Muscle layer of colon (tissue), 2 donors: ENCODE results near the gene HDAC8.
"Not testable (repeated sequence)": the region's sequence is repeated elsewhere in the genome, so short reads cannot be mapped to it uniquely, and the experiment has no call there.

Experiments used
- H3K27ac ChIP-seq: one replicate; pipeline ENCODE4 v1.7.0; 2013; ENCODE audit warnings: low read depth, mild to moderate bottlenecking, low read length, moderate library complexity
- H3K27me3 ChIP-seq, 2 donors: one replicate each; pipeline ENCODE4 v1.7.0; 2013; ENCODE audit warnings: low read length in 2 of 2, mild to moderate bottlenecking in 2 of 2; ENCODE audit not compliant: insufficient read depth in 2 of 2, control insufficient read depth in 1 of 2
- H3K36me3 ChIP-seq: one replicate; pipeline ENCODE4 v1.7.0; 2013; ENCODE audit warnings: mild to moderate bottlenecking, low read length; ENCODE audit not compliant: insufficient read depth
- H3K4me1 ChIP-seq: one replicate; pipeline ENCODE4 v1.7.0; 2013; ENCODE audit warnings: mild to moderate bottlenecking, low read length; ENCODE audit not compliant: insufficient read depth
- H3K4me3 ChIP-seq, 2 donors: one replicate each; pipeline ENCODE4 v1.7.0; 2013; ENCODE audit warnings: low read length in 2 of 2, low read depth in 1 of 2, mild to moderate bottlenecking in 1 of 2, moderate library complexity in 1 of 2
- H3K9ac ChIP-seq: one replicate; pipeline ENCODE4 v1.7.0; 2013; ENCODE audit warnings: low read length
- H3K9me3 ChIP-seq: one replicate; pipeline ENCODE4 v1.7.0; 2013; ENCODE audit warnings: mild to moderate bottlenecking, low read length
- donor health status: abdominal sarcoma.
- donor health status: Adenocarcinoma of cecum.

HDAC8 gene

GRCh38 chrX:72526534-72527508, 45.8 kb downstream of the HDAC8 start:
- Histone ChIP-seq H3K36me3 (no peaks in the 10 kb centered on the region), H3K9me3 (no peaks in the 10 kb centered on the region), H3K4me3 (no peak overlapping the region), H3K27me3 (no peaks in the 10 kb centered on the region), H3K27ac (no peak overlapping the region), H3K4me1 (no peaks in the 10 kb centered on the region), H3K9ac (no peak overlapping the region)

GRCh38 chrX:72498782-72499181, 73.9 kb downstream of the HDAC8 start:
- H3K36me3 ChIP-seq, result no peaks in the 10 kb centered on the region
- H3K27ac ChIP-seq, result no peak overlapping the region
- no peaks in the 10 kb centered on the region for H3K9me3 ChIP-seq
- H3K27me3 ChIP-seq, result no peaks in the 10 kb centered on the region
- no peak overlapping the region for H3K4me3 ChIP-seq
- H3K4me1 ChIP-seq, result peaks cover 8% of the 10 kb centered on the region
- no peak overlapping the region for H3K9ac ChIP-seq

- Histone ChIP-seq H3K4me1 (peaks cover 8% of the 10 kb centered on the region), H3K4me3 (no peak overlapping the region), H3K27ac (no peak overlapping the region), H3K27me3 (no peaks in the 10 kb centered on the region), H3K9me3 (no peaks in the 10 kb centered on the region), H3K36me3 (no peaks in the 10 kb centered on the region), H3K9ac (no peak overlapping the region)
These were observed 77.6 kb downstream of the HDAC8 start for GRCh38 chrX:72495046-72495445.

- no peaks in the 10 kb centered on the region for H3K27me3 ChIP-seq
- H3K9ac ChIP-seq, result no peak overlapping the region
- peaks cover 8% of the 10 kb centered on the region for H3K4me1 ChIP-seq
- H3K4me3 ChIP-seq, result no peak overlapping the region
- H3K27ac ChIP-seq, result no peak overlapping the region
- no peaks in the 10 kb centered on the region for H3K9me3 ChIP-seq
- H3K36me3 ChIP-seq, result no peaks in the 10 kb centered on the region
These were observed 80.1 kb downstream of the HDAC8 start for GRCh38 chrX:72492499-72492898.

GRCh38 chrX:72490221-72490620, 82.4 kb downstream of the HDAC8 start:
- not testable (repeated sequence) for H3K9me3 ChIP-seq, H3K4me1 ChIP-seq, H3K4me3 ChIP-seq, H3K27me3 ChIP-seq, H3K9ac ChIP-seq, H3K27ac ChIP-seq, H3K36me3 ChIP-seq

- Histone ChIP-seq H3K36me3 (no peaks in the 10 kb centered on the region), H3K27ac (no peak overlapping the region), H3K4me3 (no peak overlapping the region), H3K4me1 (no peaks in the 10 kb centered on the region), H3K9ac (no peak overlapping the region), H3K27me3 (no peaks in the 10 kb centered on the region), H3K9me3 (no peaks in the 10 kb centered on the region)
These were observed 85.0 kb downstream of the HDAC8 start for GRCh38 chrX:72487661-72488060.

GRCh38 chrX:72479324-72480274, 93.0 kb downstream of the HDAC8 start:
- no peak overlapping the region for H3K9ac ChIP-seq
- no peak overlapping the region for H3K4me3 ChIP-seq
- no peaks in the 10 kb centered on the region for H3K36me3 ChIP-seq
- H3K27ac ChIP-seq, result no peak overlapping the region
- H3K27me3 ChIP-seq, result no peaks in the 10 kb centered on the region
- H3K9me3 ChIP-seq, result no peaks in the 10 kb centered on the region
- H3K4me1 ChIP-seq, result no peaks in the 10 kb centered on the region

- no peaks in the 10 kb centered on the region for H3K4me1 ChIP-seq
- H3K27me3 ChIP-seq, result no peaks in the 10 kb centered on the region
- H3K9me3 ChIP-seq, result no peaks in the 10 kb centered on the region
- no peak overlapping the region for H3K4me3 ChIP-seq
- no peaks in the 10 kb centered on the region for H3K36me3 ChIP-seq
- no peak overlapping the region for H3K27ac ChIP-seq
- no peak overlapping the region for H3K9ac ChIP-seq
These were observed 93.8 kb downstream of the HDAC8 start for GRCh38 chrX:72478853-72479252.

GRCh38 chrX:72478351-72478750, 94.3 kb downstream of the HDAC8 start:
- no peaks in the 10 kb centered on the region for H3K36me3 ChIP-seq
- H3K4me1 ChIP-seq, result no peaks in the 10 kb centered on the region
- H3K9ac ChIP-seq, result no peak overlapping the region
- H3K27ac ChIP-seq, result no peak overlapping the region
- no peaks in the 10 kb centered on the region for H3K9me3 ChIP-seq
- H3K4me3 ChIP-seq, result no peak overlapping the region
- H3K27me3 ChIP-seq, result no peaks in the 10 kb centered on the region

GRCh38 chrX:72477781-72478181, 94.9 kb downstream of the HDAC8 start:
- H3K36me3 ChIP-seq, result no peaks in the 10 kb centered on the region
- H3K4me1 ChIP-seq, result no peaks in the 10 kb centered on the region
- H3K9ac ChIP-seq, result no peak overlapping the region
- no peak overlapping the region for H3K27ac ChIP-seq
- H3K9me3 ChIP-seq, result no peaks in the 10 kb centered on the region
- no peak overlapping the region for H3K4me3 ChIP-seq
- H3K27me3 ChIP-seq, result no peaks in the 10 kb centered on the region

- no peak overlapping the region for H3K9ac ChIP-seq
- no peak overlapping the region for H3K4me3 ChIP-seq
- H3K36me3 ChIP-seq, result no peaks in the 10 kb centered on the region
- no peak overlapping the region for H3K27ac ChIP-seq
- no peaks in the 10 kb centered on the region for H3K4me1 ChIP-seq
- H3K27me3 ChIP-seq, result no peaks in the 10 kb centered on the region
- H3K9me3 ChIP-seq, result no peaks in the 10 kb centered on the region
These were observed 95.3 kb downstream of the HDAC8 start for GRCh38 chrX:72477376-72477775.
